ENCODE measurements around the gene GIGYF2. TPM values are rescaled to one million over a fixed set of nuclear protein-coding genes. Genes with fewer than 3 reads are reported as not detected.

GIGYF2 gene
- total RNA-seq, 1 donor from 2014 or later, result 46.7 TPM

DNA sequence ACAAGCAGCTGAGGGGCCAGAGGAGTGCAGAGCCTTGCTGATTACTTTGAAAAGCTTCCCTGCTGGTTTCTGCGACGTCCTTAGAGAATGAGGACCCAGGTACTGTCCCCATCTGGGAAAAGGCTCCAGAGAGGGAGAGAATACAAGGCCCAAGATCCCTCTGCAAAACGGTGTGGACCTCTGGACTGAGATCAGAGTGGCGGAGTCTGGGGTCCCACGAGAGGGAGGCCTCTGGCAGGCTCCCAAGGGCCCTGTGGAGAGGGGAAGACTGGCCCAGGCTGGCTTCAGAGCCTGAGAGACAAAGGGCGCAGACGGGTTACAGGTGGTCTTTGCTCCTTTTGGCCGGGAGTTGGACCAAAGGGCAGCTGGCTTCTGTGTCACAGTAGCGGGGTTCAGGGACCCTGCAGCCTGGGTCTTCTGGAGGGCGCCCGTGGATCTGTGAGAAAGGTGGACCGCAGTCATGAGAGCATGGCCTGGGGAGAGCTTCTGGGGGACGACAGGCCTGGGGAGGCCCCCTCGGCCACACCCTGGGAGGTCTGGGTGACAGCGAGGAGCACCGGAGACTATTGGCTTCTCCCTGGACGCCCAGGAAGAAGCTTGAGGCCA, 173.7 kb downstream of the GIGYF2 start:
- Histone ChIP-seq H3K4me3 (ENCODE audit: low read depth, low read length) (no peak overlapping the region), H3K27me3 (ENCODE audit: control insufficient read depth, insufficient read depth, low read length) (peaks cover 2% of the 10 kb centered on the region), H3K36me3 (ENCODE audit: control insufficient read depth, insufficient read depth, low read length) (no peaks in the 10 kb centered on the region)
- TF ChIP-seq, protein P1, sequence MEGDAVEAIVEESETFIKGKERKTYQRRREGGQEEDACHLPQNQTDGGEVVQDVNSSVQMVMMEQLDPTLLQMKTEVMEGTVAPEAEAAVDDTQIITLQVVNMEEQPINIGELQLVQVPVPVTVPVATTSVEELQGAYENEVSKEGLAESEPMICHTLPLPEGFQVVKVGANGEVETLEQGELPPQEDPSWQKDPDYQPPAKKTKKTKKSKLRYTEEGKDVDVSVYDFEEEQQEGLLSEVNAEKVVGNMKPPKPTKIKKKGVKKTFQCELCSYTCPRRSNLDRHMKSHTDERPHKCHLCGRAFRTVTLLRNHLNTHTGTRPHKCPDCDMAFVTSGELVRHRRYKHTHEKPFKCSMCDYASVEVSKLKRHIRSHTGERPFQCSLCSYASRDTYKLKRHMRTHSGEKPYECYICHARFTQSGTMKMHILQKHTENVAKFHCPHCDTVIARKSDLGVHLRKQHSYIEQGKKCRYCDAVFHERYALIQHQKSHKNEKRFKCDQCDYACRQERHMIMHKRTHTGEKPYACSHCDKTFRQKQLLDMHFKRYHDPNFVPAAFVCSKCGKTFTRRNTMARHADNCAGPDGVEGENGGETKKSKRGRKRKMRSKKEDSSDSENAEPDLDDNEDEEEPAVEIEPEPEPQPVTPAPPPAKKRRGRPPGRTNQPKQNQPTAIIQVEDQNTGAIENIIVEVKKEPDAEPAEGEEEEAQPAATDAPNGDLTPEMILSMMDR (IDR thresholded peaks at IDR 0.05; ENCODE audit: insufficient read depth, low read length, poor library complexity, severe bottlenecking), result no peak
- no peak for DNase-seq (ENCODE audit: low read depth)

GRCh38 chr2:232871418-232871834, 174.3 kb downstream of the GIGYF2 start:
- no peaks in the 10 kb centered on the region for H3K36me3 ChIP-seq (ENCODE audit: control insufficient read depth, insufficient read depth, low read length)
- TF ChIP-seq, protein P1 (IDR thresholded peaks at IDR 0.05; ENCODE audit: insufficient read depth, low read length, poor library complexity, severe bottlenecking), result no peak
- H3K4me3 ChIP-seq (ENCODE audit: low read depth, low read length), result no peak overlapping the region
- H3K27me3 ChIP-seq (ENCODE audit: control insufficient read depth, insufficient read depth, low read length), result peaks cover 2% of the 10 kb centered on the region
- DNase-seq (ENCODE audit: low read depth), result no peak

GRCh38 chr2:232871835-232872736, 175.0 kb downstream of the GIGYF2 start:
- no peaks in the 10 kb centered on the region for H3K36me3 ChIP-seq (ENCODE audit: control insufficient read depth, insufficient read depth, low read length)
- DNase-seq (ENCODE audit: low read depth), result no peak
- H3K4me3 ChIP-seq (ENCODE audit: low read depth, low read length), result no peak overlapping the region
- TF ChIP-seq, protein P1 (IDR thresholded peaks at IDR 0.05; ENCODE audit: insufficient read depth, low read length, poor library complexity, severe bottlenecking), result no peak
- peaks cover 2% of the 10 kb centered on the region for H3K27me3 ChIP-seq (ENCODE audit: control insufficient read depth, insufficient read depth, low read length)

- DNase-seq (ENCODE audit: low read depth), result no peak
- no peak overlapping the region for H3K4me3 ChIP-seq (ENCODE audit: low read depth, low read length)
- TF ChIP-seq, protein P1 (IDR thresholded peaks at IDR 0.05; ENCODE audit: insufficient read depth, low read length, poor library complexity, severe bottlenecking), result no peak
- peaks cover 2% of the 10 kb centered on the region for H3K27me3 ChIP-seq (ENCODE audit: control insufficient read depth, insufficient read depth, low read length)
- no peaks in the 10 kb centered on the region for H3K36me3 ChIP-seq (ENCODE audit: control insufficient read depth, insufficient read depth, low read length)
Observed at GRCh38 chr2:232872826-232873225, 175.7 kb downstream of the GIGYF2 start.

- TF ChIP-seq, protein P1 (IDR thresholded peaks at IDR 0.05; ENCODE audit: insufficient read depth, low read length, poor library complexity, severe bottlenecking), result no peak
- Histone ChIP-seq H3K36me3 (ENCODE audit: control insufficient read depth, insufficient read depth, low read length) (no peaks in the 10 kb centered on the region), H3K4me3 (ENCODE audit: low read depth, low read length) (no peak overlapping the region), H3K27me3 (ENCODE audit: control insufficient read depth, insufficient read depth, low read length) (peaks cover 2% of the 10 kb centered on the region)
- DNase-seq (ENCODE audit: low read depth), result no peak
Observed at GRCh38 chr2:232873292-232873908, 176.3 kb downstream of the GIGYF2 start.
